Measurements from ENCODE around the gene CAAP1. TPM values are rescaled to one million over a fixed set of nuclear protein-coding genes. Genes with fewer than 3 reads are reported as not detected.
A peak's percentile ranks its signal among the peaks of the same experiment; 100 is the strongest.
"Not testable (repeated sequence)": the region's sequence is repeated elsewhere in the genome, so short reads cannot be mapped to it uniquely, and the experiment has no call there.

CAAP1 gene
- polyA plus RNA-seq (ENCODE audit: insufficient read length in 10 of 10) = 10 to 100 TPM; 15.0 to 20.7 (median 16.9) TPM
- long read RNA-seq, donor 1, partial matches to known transcripts = 0 of 5 reads
- long read RNA-seq, donor 1, other reads (novel, unspliced or antisense) = 0 of 5 reads
- long read RNA-seq, donor 2, partial matches to known transcripts = 0 of 3 reads
- long read RNA-seq, donor 2, other reads (novel, unspliced or antisense) = 0 of 3 reads
- long read RNA-seq, donor 3 = 0 reads
- long read RNA-seq, donor 4 = 0 reads
- long read RNA-seq, donor 5, partial matches to known transcripts = 0 of 3 reads
- long read RNA-seq, donor 5, other reads (novel, unspliced or antisense) = 0 of 3 reads
- long read RNA-seq, donor 6, transcript CAAP1-201 (6 exons, 2,791 nt) = major isoform, 6 of 6 reads
- long read RNA-seq, donor 6, partial matches to known transcripts = 0 of 6 reads
- long read RNA-seq, donor 6, other reads (novel, unspliced or antisense) = 0 of 6 reads
- long read RNA-seq, donor 7, partial matches to known transcripts = 0 of 3 reads
- long read RNA-seq, donor 7, other reads (novel, unspliced or antisense) = 0 of 3 reads
- long read RNA-seq, donor 8, partial matches to known transcripts = 0 of 5 reads
- long read RNA-seq, donor 8, other reads (novel, unspliced or antisense) = 0 of 5 reads
- long read RNA-seq, donor 9 = 0 reads

DNA sequence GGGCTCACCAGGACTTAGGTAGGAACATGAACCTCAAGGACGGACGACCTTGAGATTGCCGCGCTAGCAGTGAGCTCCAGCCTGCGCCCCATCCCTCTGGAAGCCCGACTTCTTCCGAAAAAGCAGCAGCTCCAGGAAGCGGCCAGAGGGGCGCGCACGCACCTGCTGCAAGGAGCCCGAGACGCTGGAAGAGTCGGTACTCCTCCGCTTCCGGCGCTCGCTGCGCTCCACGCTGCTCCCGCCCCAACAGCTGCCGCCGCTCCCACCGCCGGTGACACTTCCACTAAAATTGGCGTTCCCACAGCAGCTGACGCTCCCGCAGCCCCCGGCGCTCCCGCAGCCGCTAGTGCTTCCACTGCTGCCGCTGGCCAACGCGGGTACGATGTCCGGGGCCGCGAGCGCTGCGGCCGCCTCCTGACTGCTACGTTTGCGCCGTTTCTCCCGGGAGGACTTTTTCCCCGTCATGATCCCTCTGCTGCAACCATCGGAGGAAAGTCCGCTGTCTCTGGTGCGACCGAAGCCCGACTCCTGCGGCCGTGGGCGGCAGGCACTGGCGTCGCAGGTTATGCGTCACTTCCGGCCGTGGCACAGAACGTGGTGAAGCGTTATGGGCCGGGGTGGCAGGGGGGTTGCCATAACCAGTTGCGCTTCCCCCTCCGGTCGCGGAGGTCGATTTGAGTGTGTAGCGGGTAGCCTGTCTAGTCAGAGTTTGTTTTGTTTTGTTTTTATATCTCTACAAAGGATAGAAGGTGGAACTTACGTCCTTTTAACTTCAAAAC is at the start of gene CAAP1:
CAAP1 (minus strand) TSS at position 552 of the 779 bp plus-strand sequence; CDS start at position 465, 87 bp downstream.
- DNase-seq = peak; percentile 92 to 98 (median 95)

- no peak for DNase-seq
Measured at GRCh38 chr9:26940779-26941178, 48.2 kb upstream of the CAAP1 start.

GRCh38 chr9:26939955-26940711 is 47.5 kb upstream of the CAAP1 start:
- no peak for DNase-seq

DNA sequence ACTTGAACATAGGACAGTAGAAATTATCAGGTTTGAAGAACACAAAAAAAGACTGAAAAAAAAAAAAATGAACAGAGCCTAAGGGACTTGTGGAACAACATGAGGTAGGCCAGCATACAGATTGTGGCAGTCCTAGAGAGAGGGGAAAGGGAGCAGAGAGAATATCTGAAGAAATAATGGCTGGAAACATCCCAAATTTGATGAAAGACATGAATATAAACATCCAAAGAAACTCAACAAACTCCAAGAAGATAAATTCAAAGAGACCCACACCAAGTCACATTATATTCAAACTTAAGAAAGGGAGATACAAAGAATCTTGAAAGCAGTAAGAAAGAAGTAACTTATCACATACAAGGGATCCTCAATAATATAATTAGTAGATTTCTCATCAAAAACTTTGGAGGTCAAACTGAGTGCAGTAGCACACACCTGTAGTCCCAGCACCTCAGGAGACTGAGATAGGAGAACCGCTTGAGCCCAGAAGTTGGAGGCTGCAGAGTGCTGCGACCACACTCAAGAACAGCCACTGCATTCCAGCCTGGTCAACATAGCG is 45.3 kb upstream of the CAAP1 start:
- DNase-seq = no peak

- DNase-seq = no peak
Measured at GRCh38 chr9:26935847-26936246, 43.2 kb upstream of the CAAP1 start.

GRCh38 chr9:26928902-26929495 is 36.4 kb upstream of the CAAP1 start:
- no peak for DNase-seq

DNA sequence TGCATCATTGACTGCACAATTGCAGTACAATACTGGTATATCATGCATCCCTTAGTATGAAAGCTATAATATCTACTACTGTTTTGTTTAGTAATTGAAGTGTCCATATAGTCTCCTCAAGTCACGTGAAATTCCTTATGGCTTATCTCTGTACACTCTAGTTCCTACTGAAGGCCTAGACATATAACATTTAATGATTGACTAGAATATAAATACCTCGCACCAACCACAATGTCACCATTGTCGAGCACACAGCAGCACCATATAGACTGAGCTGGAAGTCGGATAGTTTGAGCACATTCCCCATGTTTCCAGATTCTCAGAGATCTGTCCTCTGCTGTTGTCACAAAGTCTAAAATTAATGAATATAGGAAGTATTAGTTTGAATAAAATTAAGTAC is 33.0 kb upstream of the CAAP1 start:
- no peak for DNase-seq

DNA sequence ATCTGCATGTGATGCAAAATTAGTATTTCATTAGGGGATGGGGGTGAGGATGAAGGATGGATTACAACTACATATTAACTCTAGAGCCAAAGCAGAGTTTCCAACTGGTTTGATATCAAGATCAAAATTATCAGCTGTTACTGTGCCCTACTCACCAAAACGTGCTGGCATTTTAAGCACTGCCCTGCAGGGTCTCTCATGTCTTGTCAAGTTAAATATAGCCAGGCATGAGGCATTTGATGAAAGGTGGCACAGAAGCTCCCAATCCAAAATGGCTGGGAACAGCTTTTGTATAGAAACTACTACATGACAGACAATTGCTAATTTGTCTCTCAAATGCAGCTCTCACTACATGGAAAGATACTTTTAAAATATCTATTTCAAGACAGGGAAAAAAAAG is 27.1 kb upstream of the CAAP1 start:
- DNase-seq = no peak

DNA sequence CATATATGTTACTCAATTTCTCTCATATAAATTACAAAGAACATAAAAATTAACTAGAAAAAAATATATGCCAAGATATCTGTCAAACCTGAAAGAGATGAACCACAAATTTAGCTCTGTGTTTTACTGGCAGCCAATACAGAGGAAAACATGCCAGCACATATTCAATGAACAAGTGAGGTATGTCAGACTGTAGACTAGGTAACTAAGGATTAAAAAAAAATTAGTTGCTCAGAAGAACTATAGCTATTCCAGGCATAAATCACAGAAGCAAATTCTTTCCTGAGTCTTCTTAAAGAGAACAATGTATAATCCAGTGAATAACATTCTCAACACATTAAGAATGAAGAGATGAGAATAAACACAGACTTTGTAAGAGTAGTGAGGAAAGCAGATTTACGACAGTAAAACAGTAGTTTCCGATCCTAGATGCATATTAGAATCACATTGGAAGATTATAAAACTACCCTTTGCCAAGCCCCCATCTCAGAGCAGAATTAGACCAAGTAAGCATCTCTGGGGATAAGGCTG is 20.6 kb upstream of the CAAP1 start:
- no peak for DNase-seq

DNA sequence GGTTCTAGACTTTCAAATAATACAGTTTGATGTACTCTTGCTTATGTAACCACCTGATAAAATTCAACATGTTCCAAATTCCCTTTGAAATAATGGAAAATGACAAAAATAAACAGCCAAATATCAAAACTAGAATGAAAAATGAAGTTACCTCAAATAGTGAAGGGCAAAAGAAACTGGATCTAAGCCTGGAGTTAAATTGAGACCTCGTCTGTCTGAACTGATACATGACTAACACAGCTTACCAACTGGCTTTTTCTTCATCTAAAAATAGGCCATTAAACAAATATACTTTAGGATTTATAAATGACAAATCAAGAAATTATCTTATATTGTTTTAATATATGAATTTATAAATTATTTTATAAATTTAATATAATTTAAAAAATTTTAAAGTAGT is 12.1 kb upstream of the CAAP1 start:
- no peak for DNase-seq

DNA sequence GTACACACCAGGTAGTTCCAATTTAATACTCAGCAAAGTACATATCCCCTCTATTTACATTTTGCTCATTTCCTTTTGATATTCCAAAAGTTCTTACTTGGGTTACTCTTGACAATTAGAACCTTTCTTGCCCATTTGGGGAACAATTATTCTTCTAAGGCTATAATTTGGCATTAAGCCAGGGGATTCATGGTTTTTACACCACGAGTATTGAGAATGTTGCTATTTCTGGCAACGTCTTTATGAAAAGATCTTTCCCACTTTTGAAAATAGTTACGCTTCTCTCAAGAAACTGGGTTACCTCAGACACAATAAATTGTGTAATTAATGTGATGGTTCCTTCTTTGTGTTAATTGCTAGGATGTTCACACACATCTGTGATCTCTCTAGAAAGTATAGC is 11.5 kb upstream of the CAAP1 start:
- no peak for DNase-seq

GRCh38 chr9:26893030-26893676 is 551 bp upstream of the CAAP1 start:
- no peak for DNase-seq

DNA sequence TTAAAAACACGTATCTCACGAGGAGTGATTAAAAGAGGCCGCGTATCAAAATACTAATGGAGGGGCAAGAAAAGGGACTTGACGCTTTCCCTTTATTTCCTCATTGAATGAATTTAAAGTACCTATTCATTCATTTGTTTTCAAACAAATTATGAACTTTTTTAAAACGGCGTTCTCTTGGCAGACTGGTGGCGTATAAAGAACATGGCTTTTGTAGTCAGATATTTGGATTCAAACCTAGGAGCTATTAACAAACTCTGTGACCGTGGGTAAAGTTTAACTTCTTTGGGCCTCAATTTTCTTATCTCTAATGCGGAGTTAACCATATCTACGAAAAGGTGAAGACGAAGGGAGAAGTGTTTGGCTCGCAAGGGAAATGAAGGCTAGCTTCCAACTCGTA is 876 bp downstream of the CAAP1 start:
- peak in 1 of 3 donors; percentile 12 for DNase-seq

DNA sequence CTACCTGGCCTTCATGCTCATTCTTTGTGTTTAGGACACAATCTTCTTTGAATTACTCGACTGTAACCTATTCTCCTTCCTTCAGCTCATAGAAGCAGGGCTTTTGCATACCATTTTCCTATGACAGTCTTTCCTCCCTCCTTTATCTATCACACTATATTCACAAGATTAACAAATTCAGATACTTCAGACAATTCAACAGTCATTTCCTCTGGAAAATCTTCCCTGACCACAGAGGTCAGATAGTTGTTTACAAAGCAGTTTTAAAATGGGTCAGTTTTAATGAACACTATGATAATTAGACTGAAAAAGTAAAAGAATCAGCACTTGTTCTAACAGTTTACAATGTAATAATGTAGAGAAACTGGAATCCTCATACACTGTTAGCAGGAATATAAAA is 4.3 kb downstream of the CAAP1 start:
- DNase-seq = no peak

GRCh38 chr9:26882154-26882553 is 10.4 kb downstream of the CAAP1 start:
- DNase-seq = no peak

GRCh38 chr9:26880262-26880661 is 12.3 kb downstream of the CAAP1 start:
- DNase-seq = no peak

- not testable (repeated sequence) for DNase-seq
Measured at GRCh38 chr9:26875155-26875554, 17.4 kb downstream of the CAAP1 start.

DNA sequence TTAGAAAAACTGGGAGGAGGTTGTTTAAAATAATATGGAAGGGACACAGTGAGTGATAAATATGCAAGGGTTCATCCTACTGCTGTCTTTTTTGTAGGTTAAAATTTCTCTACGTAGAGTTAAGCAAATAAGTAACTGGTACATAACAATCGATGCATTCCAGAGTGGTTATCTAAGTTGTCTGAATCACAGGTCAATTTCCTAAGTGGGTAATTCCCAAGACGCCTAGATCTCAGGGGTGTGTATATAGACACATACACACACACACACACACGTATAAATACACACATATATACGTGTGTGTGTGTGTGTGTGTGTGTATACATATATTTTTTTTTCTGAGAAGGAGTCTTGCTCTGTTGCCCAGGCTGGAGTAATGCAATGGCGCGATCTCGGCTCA is 22.3 kb downstream of the CAAP1 start:
- no peak for DNase-seq

GRCh38 chr9:26863074-26863473 is 29.5 kb downstream of the CAAP1 start:
- peak in 2 of 3 donors; percentile 3 for DNase-seq

DNA sequence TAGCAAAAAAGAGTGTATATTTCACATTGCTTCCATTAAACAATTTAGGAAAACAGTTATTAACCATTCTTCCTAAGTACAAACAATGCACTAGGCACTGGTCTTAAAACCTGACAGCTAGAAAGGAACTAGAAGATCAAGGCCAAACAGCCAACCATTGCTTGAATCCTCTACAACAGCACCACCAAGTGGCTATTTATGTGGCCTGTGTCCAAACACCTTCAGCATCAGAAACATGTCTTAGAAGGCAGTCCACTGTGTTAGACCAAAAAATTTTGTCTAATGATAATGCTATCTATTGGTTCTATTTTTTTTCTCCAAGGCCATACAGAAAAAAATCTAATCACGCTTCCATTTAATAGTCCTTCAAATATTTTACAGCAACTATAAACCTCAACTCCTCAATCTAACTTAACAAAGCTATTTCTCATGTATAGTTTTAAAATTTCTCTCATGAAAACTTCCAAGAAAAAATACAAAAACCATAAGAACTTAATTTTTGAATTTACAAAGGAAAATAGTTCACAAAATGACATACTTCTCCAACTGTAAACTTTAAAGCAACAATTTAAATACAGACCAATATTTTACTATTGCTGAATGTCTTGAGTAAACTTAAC is 36.1 kb downstream of the CAAP1 start:
- peak in 2 of 3 donors; percentile 4 to 16 for DNase-seq

Data from muscle of back (tissue), 13 donors.